Astrocyte (in vitro differentiated cells and primary cell): ENCODE data around the gene MIPOL1. TPM values are rescaled to one million over a fixed set of nuclear protein-coding genes. Genes with fewer than 3 reads are reported as not detected.

Source experiments
- DNase-seq: peaks from one replicate; pipeline ENCODE4 v3.0.0-alpha.2; 2010; ENCODE audit warnings: low read depth
- FAIRE-seq: peaks from 2 replicates; lab custom pipeline; 2011; peaks lifted over from hg19 to GRCh38; lab: Jason Lieb, UNC
- H2AFZ ChIP-seq: 2 replicates; pipeline ENCODE4 v1.6.0; 2012; ENCODE audit warnings: low read depth, low read length, inconsistent platforms
- H3K27ac ChIP-seq: 2 replicates; pipeline ENCODE4 v1.5.1; 2011; ENCODE audit warnings: low read depth, low read length, inconsistent platforms
- H3K27me3 ChIP-seq: 2 replicates; pipeline ENCODE4 v1.6.0; 2011; ENCODE audit warnings: low read length, inconsistent platforms; ENCODE audit not compliant: insufficient read depth
- H3K36me3 ChIP-seq: 2 replicates; pipeline ENCODE4 v1.5.1; 2011; ENCODE audit warnings: low read length, inconsistent platforms; ENCODE audit not compliant: insufficient read depth
- H3K4me1 ChIP-seq: 2 replicates; pipeline ENCODE4 v1.5.1; 2011; ENCODE audit warnings: low read length, inconsistent platforms; ENCODE audit not compliant: insufficient read depth
- H3K4me2 ChIP-seq: 2 replicates; pipeline ENCODE4 v1.6.0; 2012; ENCODE audit warnings: low read length, inconsistent platforms
- H3K4me3 ChIP-seq: 2 replicates; pipeline ENCODE4 v1.5.1; 2011; ENCODE audit warnings: low read depth, mild to moderate bottlenecking, low read length, inconsistent platforms; ENCODE audit not compliant: insufficient read depth
- H3K79me2 ChIP-seq: 2 replicates; pipeline ENCODE4 v1.6.0; 2012; ENCODE audit warnings: mild to moderate bottlenecking, low read length, inconsistent platforms; ENCODE audit not compliant: insufficient read depth
- H3K9ac ChIP-seq: 2 replicates; pipeline ENCODE4 v1.6.0; 2012; ENCODE audit warnings: mild to moderate bottlenecking, low read length, inconsistent platforms
- H3K9me3 ChIP-seq: 2 replicates; pipeline ENCODE4 v1.5.1; 2012; ENCODE audit warnings: low read depth, mild to moderate bottlenecking, low read length, inconsistent platforms; ENCODE audit not compliant: insufficient read depth
- H4K20me1 ChIP-seq: 2 replicates; pipeline ENCODE4 v1.6.0; 2012; ENCODE audit warnings: low read length, inconsistent platforms; ENCODE audit not compliant: insufficient read depth
- H3K27ac Mint-ChIP-seq: one replicate; pipeline ENCODE4 v1.8.0; 2021; ENCODE audit warnings: mild to moderate bottlenecking, mixed read lengths; ENCODE audit not compliant: unreplicated experiment
- H3K27me3 Mint-ChIP-seq: one replicate; pipeline ENCODE4 v1.8.0; 2021; ENCODE audit warnings: low read depth, mixed read lengths; ENCODE audit not compliant: unreplicated experiment
- H3K36me3 Mint-ChIP-seq: one replicate; pipeline ENCODE4 v1.8.0; 2021; ENCODE audit warnings: low read depth, mixed read lengths; ENCODE audit not compliant: unreplicated experiment
- H3K4me1 Mint-ChIP-seq: one replicate; pipeline ENCODE4 v1.8.0; 2021; ENCODE audit warnings: low read depth, mixed read lengths; ENCODE audit not compliant: unreplicated experiment
- H3K4me3 Mint-ChIP-seq: one replicate; pipeline ENCODE4 v1.8.0; 2021; ENCODE audit warnings: mild to moderate bottlenecking, moderate library complexity, mixed read lengths; ENCODE audit not compliant: unreplicated experiment
- H3K9me3 Mint-ChIP-seq: one replicate; pipeline ENCODE4 v1.8.0; 2021; ENCODE audit warnings: mild to moderate bottlenecking, mixed read lengths; ENCODE audit not compliant: unreplicated experiment
- EZH2 ChIP-seq: IDR thresholded peaks from 2 replicates; pipeline ENCODE4 v1.6.1; 2012; ENCODE audit warnings: mild to moderate bottlenecking, low read length, inconsistent platforms; ENCODE audit not compliant: insufficient read depth
- total RNA-seq: library from RNA; stranded (reverse); gene quantifications from 2 replicates; pipeline ENCODE4 v1.2.1, GENCODE V29; 2021
- TF ChIP-seq, protein P1 (sequence below): IDR thresholded peaks from 2 replicates; pipeline ENCODE4 v1.5.1; 2011; ENCODE audit warnings: low read depth, mild to moderate bottlenecking, inconsistent platforms, low read length, moderate library complexity; ENCODE audit not compliant: insufficient read depth

MIPOL1 gene
- total RNA-seq, 1 donor from 2014 or later: 15.7 TPM

DNA sequence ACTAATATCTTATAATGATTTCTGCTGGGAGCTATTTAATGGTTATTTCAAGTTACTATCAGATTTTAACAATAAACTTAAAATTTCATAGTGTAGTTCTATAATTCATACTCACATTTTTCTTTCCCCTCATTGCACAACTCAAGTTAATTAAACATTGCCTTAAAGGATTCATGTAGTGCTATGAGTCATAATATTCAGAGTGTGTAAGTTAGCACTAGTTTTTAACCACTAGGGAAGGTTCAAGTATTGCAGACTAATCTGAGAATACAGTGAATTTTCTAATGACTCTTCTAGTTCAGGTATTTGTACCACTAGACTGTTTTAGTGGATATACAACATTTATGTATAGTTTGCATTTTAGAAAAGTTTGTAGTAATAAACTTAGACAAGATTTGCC lies 347.4 kb downstream of the MIPOL1 start:
- H3K27me3 ChIP-seq: no peaks in the 10 kb centered on the region

DNA sequence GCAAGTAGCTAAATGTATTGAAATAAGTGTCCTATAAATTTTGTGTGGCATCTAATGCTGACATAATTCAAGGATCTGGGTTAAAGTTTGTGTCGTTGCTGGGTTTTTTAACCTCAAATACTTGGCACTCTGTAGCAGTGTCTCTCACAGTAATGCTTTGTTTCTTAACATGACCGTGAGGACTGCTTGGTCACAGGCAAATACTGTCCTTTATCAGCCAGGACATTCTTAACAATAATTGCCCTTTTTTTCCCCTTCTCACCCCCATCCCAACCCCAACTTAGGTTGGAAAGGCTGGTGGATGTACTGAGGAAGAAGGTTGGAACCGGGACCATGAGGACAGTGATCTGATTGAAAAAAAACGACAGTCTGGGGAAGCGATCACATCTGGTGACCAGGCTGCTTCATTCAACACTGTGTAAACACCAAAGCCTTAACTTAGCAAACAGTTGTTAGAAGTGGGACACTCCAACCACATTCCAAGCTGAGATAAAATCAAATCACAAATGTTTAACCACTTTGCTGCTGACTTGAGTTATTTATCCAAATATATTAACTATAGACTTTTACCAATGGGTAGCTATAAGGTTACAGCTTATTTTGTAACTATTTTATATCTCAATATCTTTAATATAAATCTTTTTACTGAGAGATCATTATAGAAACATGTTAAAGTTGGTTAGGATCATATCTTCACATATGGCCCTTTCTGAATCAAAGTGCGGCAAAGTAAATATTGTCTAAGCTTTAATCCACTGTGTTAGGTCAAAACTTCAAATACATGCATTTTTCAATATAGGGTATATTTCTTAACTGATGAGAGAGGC lies 349.1 kb downstream of the MIPOL1 start:
- H3K4me1 Mint-ChIP-seq: peaks cover 4% of the 10 kb centered on the region
- H3K4me3 Mint-ChIP-seq: no peak overlapping the region
- H4K20me1 ChIP-seq: no peaks in the 10 kb centered on the region
- H3K79me2 ChIP-seq: no peaks in the 10 kb centered on the region
- no peak overlapping the region for H3K4me2 ChIP-seq
- H3K9me3 ChIP-seq: no peaks in the 10 kb centered on the region
- TF ChIP-seq, protein P1, sequence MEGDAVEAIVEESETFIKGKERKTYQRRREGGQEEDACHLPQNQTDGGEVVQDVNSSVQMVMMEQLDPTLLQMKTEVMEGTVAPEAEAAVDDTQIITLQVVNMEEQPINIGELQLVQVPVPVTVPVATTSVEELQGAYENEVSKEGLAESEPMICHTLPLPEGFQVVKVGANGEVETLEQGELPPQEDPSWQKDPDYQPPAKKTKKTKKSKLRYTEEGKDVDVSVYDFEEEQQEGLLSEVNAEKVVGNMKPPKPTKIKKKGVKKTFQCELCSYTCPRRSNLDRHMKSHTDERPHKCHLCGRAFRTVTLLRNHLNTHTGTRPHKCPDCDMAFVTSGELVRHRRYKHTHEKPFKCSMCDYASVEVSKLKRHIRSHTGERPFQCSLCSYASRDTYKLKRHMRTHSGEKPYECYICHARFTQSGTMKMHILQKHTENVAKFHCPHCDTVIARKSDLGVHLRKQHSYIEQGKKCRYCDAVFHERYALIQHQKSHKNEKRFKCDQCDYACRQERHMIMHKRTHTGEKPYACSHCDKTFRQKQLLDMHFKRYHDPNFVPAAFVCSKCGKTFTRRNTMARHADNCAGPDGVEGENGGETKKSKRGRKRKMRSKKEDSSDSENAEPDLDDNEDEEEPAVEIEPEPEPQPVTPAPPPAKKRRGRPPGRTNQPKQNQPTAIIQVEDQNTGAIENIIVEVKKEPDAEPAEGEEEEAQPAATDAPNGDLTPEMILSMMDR: no peak
- TF ChIP-seq EZH2: no peak
- H3K4me3 ChIP-seq: no peak overlapping the region
- no peak overlapping the region for H3K27ac ChIP-seq
- H3K9me3 Mint-ChIP-seq: no peaks in the 10 kb centered on the region
- H3K36me3 Mint-ChIP-seq: no peaks in the 10 kb centered on the region
- no peaks in the 10 kb centered on the region for H3K27me3 Mint-ChIP-seq
- H3K27me3 ChIP-seq: no peaks in the 10 kb centered on the region
- H3K27ac Mint-ChIP-seq: no peak overlapping the region
- H3K4me1 ChIP-seq: no peaks in the 10 kb centered on the region
- no peak overlapping the region for H2AFZ ChIP-seq
- DNase-seq: no peak
- H3K9ac ChIP-seq: no peak overlapping the region
- H3K36me3 ChIP-seq: no peaks in the 10 kb centered on the region
- FAIRE-seq: no peak

More for the DNA sequence above, 347.4 kb downstream of the MIPOL1 start:
- no peaks in the 10 kb centered on the region for H3K9me3 ChIP-seq
- TF ChIP-seq, protein P1: no peak
- TF ChIP-seq EZH2: no peak
- Mint-ChIP-seq H3K4me3 (no peak overlapping the region), H3K4me1 (peaks cover 4% of the 10 kb centered on the region), H3K9me3 (no peaks in the 10 kb centered on the region), H3K36me3 (no peaks in the 10 kb centered on the region), H3K27ac (no peak overlapping the region), H3K27me3 (no peaks in the 10 kb centered on the region)
- H2AFZ ChIP-seq: no peak overlapping the region
- no peaks in the 10 kb centered on the region for H3K4me1 ChIP-seq
- DNase-seq (no peak), FAIRE-seq (no peak)
- H3K4me3 ChIP-seq: no peak overlapping the region
- no peaks in the 10 kb centered on the region for H3K79me2 ChIP-seq
- no peak overlapping the region for H3K9ac ChIP-seq
- no peak overlapping the region for H3K4me2 ChIP-seq
- H3K27ac ChIP-seq: no peak overlapping the region
- no peaks in the 10 kb centered on the region for H3K36me3 ChIP-seq
- H4K20me1 ChIP-seq: no peaks in the 10 kb centered on the region

- Mint-ChIP-seq H3K4me3 (no peak overlapping the region), H3K36me3 (no peaks in the 10 kb centered on the region), H3K9me3 (peaks cover 6% of the 10 kb centered on the region), H3K4me1 (peaks cover 4% of the 10 kb centered on the region), H3K27me3 (no peaks in the 10 kb centered on the region), H3K27ac (no peak overlapping the region)
- peak; percentile 79 for DNase-seq
- TF ChIP-seq, protein P1: no peak
- TF ChIP-seq EZH2: no peak
- H3K27ac ChIP-seq: no peak overlapping the region
- H3K27me3 ChIP-seq: no peaks in the 10 kb centered on the region
- H2AFZ ChIP-seq: no peak overlapping the region
- no peaks in the 10 kb centered on the region for H3K9me3 ChIP-seq
- no peak overlapping the region for H3K4me2 ChIP-seq
- FAIRE-seq: no peak
- H4K20me1 ChIP-seq: no peaks in the 10 kb centered on the region
- H3K36me3 ChIP-seq: no peaks in the 10 kb centered on the region
- H3K79me2 ChIP-seq: no peaks in the 10 kb centered on the region
- H3K9ac ChIP-seq: no peak overlapping the region
- no peak overlapping the region for H3K4me3 ChIP-seq
- no peaks in the 10 kb centered on the region for H3K4me1 ChIP-seq
These were observed 352.8 kb downstream of the MIPOL1 start for GRCh38 chr14:37550511-37550910.
